IMR-90 (cell line): ENCODE results near the gene IL22RA2. TPM values are rescaled to one million over a fixed set of nuclear protein-coding genes. Genes with fewer than 3 reads are reported as not detected.

Source experiments
- ATAC-seq: fragments of 200-7000 bp; cut with Tn5 transposase; 2 replicates; pipeline ENCODE4 v1.9.1; 2020; ENCODE audit warnings: low read depth, mild to moderate bottlenecking, moderate library complexity
- BruUV-seq: library from RNA; stranded (reverse); fragments of 400-500 nt; replicated peaks from 2 replicates; lab custom pipeline; 2021; lab: Mats Ljungman, UMichigan
- CTCF ChIA-PET: fragments of 300-600 bp; formaldehyde crosslinking; extraction: SDS; loops from one replicate; lab custom pipeline; 2021; ENCODE audit warnings: antibody characterized with exemption; lab: Yijun Ruan, JAX
- POLR2A ChIA-PET: fragments of 300-600 bp; sonication (Branson Sonifier 250); formaldehyde crosslinking; loops from one replicate; lab custom pipeline; 2022; ENCODE audit warnings: antibody characterized with exemption; ENCODE audit not compliant: unreplicated experiment; lab: Charles Lee
- DNase-seq: peaks from one replicate; pipeline ENCODE4 v3.0.0; 2013
- H2AFZ ChIP-seq: replicated peaks from 2 replicates; pipeline ENCODE3; 2013; ENCODE audit warnings: low read length, mild to moderate bottlenecking; ENCODE audit not compliant: poor library complexity
- H2AK5ac ChIP-seq: 2 replicates; pipeline ENCODE4 v1.6.1; 2013; ENCODE audit warnings: low read depth, low read length, inconsistent platforms
- H2AK9ac ChIP-seq: replicated peaks from 2 replicates; pipeline ENCODE3; 2013; ENCODE audit warnings: mild to moderate bottlenecking, low read depth, low read length, moderate library complexity; ENCODE audit not compliant: poor library complexity
- H2BK120ac ChIP-seq: 2 replicates; pipeline ENCODE4 v1.6.1; 2013; ENCODE audit warnings: low read depth, low read length, inconsistent platforms
- H2BK15ac ChIP-seq: 3 replicates; pipeline ENCODE4 v1.6.1; 2013; ENCODE audit warnings: low read depth, low read length, inconsistent platforms
- H2BK20ac ChIP-seq: 2 replicates; pipeline ENCODE4 v1.6.1; 2013; ENCODE audit warnings: low read depth, mild to moderate bottlenecking, inconsistent platforms, low read length, moderate library complexity
- H2BK5ac ChIP-seq: 2 replicates; pipeline ENCODE4 v1.6.1; 2013; ENCODE audit warnings: mild to moderate bottlenecking, low read depth, low read length, inconsistent platforms; ENCODE audit not compliant: poor library complexity, severe bottlenecking
- H3K14ac ChIP-seq: replicated peaks from 2 replicates; pipeline ENCODE4 v1.6.1; 2013; ENCODE audit warnings: low read depth, low read length, inconsistent platforms
- H3K18ac ChIP-seq: 2 replicates; pipeline ENCODE4 v1.6.1; 2013; ENCODE audit warnings: low read depth, low read length, control low read depth
- H3K23ac ChIP-seq: 2 replicates; pipeline ENCODE4 v1.6.1; 2013; ENCODE audit warnings: low read depth, low read length, inconsistent platforms
- H3K27ac ChIP-seq: 2 replicates; pipeline ENCODE4 v1.5.1; 2013; ENCODE audit warnings: mild to moderate bottlenecking, control low read depth, low read length; ENCODE audit not compliant: insufficient read depth
- H3K27me3 ChIP-seq: 2 replicates; pipeline ENCODE4 v1.6.1; 2013; ENCODE audit warnings: low read length; ENCODE audit not compliant: control insufficient read depth, insufficient read depth
- H3K36me3 ChIP-seq: 2 replicates; pipeline ENCODE4 v1.6.1; 2013; ENCODE audit warnings: low read length, mixed read lengths; ENCODE audit not compliant: control insufficient read depth, insufficient read depth
- H3K4ac ChIP-seq: 2 replicates; pipeline ENCODE4 v1.6.1; 2013; ENCODE audit warnings: low read depth, low read length, inconsistent platforms
- H3K4me1 ChIP-seq: 2 replicates; pipeline ENCODE4 v1.6.1; 2013; ENCODE audit warnings: low read length, mixed read lengths; ENCODE audit not compliant: control insufficient read depth, insufficient read depth
- H3K4me2 ChIP-seq: 2 replicates; pipeline ENCODE4 v1.6.1; 2013; ENCODE audit warnings: low read depth, mild to moderate bottlenecking, control low read depth, low read length, moderate library complexity
- H3K4me3 ChIP-seq: 2 replicates; pipeline ENCODE4 v1.5.1; 2013; ENCODE audit warnings: low read depth, mild to moderate bottlenecking, control low read depth, low read length, moderate library complexity; ENCODE audit not compliant: insufficient read depth
- H3K56ac ChIP-seq: 2 replicates; pipeline ENCODE4 v1.6.1; 2013; ENCODE audit warnings: low read length, inconsistent platforms; ENCODE audit not compliant: insufficient read depth; ENCODE audit errors: extremely low read depth
- H3K79me1 ChIP-seq, 2 experiments: 2 replicates each; pipeline ENCODE4 v1.6.1; 2013; ENCODE audit warnings: low read length in 2 of 2, inconsistent platforms in 1 of 2, low read depth in 1 of 2
- H3K9ac ChIP-seq: 2 replicates; pipeline ENCODE4 v1.6.1; 2013; ENCODE audit warnings: low read depth, low read length, control low read depth
- H3K9me1 ChIP-seq: 2 replicates; pipeline ENCODE4 v1.6.1; 2013; ENCODE audit warnings: low read length, inconsistent platforms; ENCODE audit not compliant: insufficient read depth
- H3K9me3 ChIP-seq: 2 replicates; pipeline ENCODE4 v1.6.1; 2013; ENCODE audit warnings: low read length; ENCODE audit not compliant: control insufficient read depth, insufficient read depth
- H4K20me1 ChIP-seq: 2 replicates; pipeline ENCODE4 v1.6.1; 2013; ENCODE audit warnings: low read length, inconsistent platforms; ENCODE audit not compliant: insufficient read depth
- H4K5ac ChIP-seq: 2 replicates; pipeline ENCODE4 v1.6.1; 2013; ENCODE audit warnings: mild to moderate bottlenecking, low read depth, low read length, control low read depth
- H4K8ac ChIP-seq, 2 experiments: 2 replicates each; pipeline ENCODE4 v1.6.1; 2013; ENCODE audit warnings: low read depth in 2 of 2, low read length in 2 of 2, control low read depth in 1 of 2, inconsistent platforms in 1 of 2
- H4K91ac ChIP-seq: 2 replicates; pipeline ENCODE4 v1.6.1; 2013; ENCODE audit warnings: low read depth, low read length, inconsistent platforms; ENCODE audit not compliant: insufficient read depth
- BHLHE40 ChIP-seq: fragments of 150-350 bp; IDR thresholded peaks from 2 replicates; pipeline ENCODE4 v1.6.1; 2016; ENCODE audit warnings: mild to moderate bottlenecking, low read depth, low read length
- CEBPB ChIP-seq: IDR thresholded peaks from 2 replicates; pipeline ENCODE4 v1.6.1; 2012; ENCODE audit warnings: low read depth, low read length, improper control_type of control experiment
- CHD1 ChIP-seq: IDR thresholded peaks from 2 replicates; pipeline ENCODE4 v1.6.1; 2012; ENCODE audit warnings: low read depth, low read length, improper control_type of control experiment
- CTCF ChIP-seq: conservative IDR thresholded peaks from 2 replicates; pipeline ENCODE4 v1.5.1; 2012; ENCODE audit warnings: mild to moderate bottlenecking, low read depth, low read length, improper control_type of control experiment
- ELK1 ChIP-seq: fragments of 150-350 bp; IDR thresholded peaks from 2 replicates; pipeline ENCODE4 v1.6.1; 2016; ENCODE audit warnings: low read depth, mild to moderate bottlenecking, low read length, moderate library complexity, borderline replicate concordance
- FOS ChIP-seq: fragments of 150-350 bp; IDR thresholded peaks from 2 replicates; pipeline ENCODE4 v1.6.1; 2016; ENCODE audit warnings: low read depth, low read length
- MAFK ChIP-seq: IDR thresholded peaks from 2 replicates; pipeline ENCODE4 v1.6.1; 2012; ENCODE audit warnings: low read depth, low read length, improper control_type of control experiment
- MAZ ChIP-seq: IDR thresholded peaks from 2 replicates; pipeline ENCODE4 v1.6.1; 2012; ENCODE audit warnings: low read depth, mild to moderate bottlenecking, low read length, improper control_type of control experiment, moderate library complexity, borderline replicate concordance
- MXI1 ChIP-seq: IDR thresholded peaks from 2 replicates; pipeline ENCODE4 v1.6.1; 2012; ENCODE audit warnings: low read depth, mild to moderate bottlenecking, low read length, moderate library complexity, borderline replicate concordance
- NFE2L2 ChIP-seq: fragments of 150-350 bp; IDR thresholded peaks from 2 replicates; pipeline ENCODE4 v1.6.1; 2016; ENCODE audit warnings: low read depth, mild to moderate bottlenecking, low read length
- POLR2A ChIP-seq: IDR thresholded peaks from 2 replicates; pipeline ENCODE4 v1.6.1; 2012; ENCODE audit warnings: mild to moderate bottlenecking, low read depth, low read length
- RAD21 ChIP-seq: IDR thresholded peaks from 2 replicates; pipeline ENCODE4 v1.6.1; 2012; ENCODE audit warnings: low read length, improper control_type of control experiment
- RCOR1 ChIP-seq: IDR thresholded peaks from 2 replicates; pipeline ENCODE4 v1.6.1; 2012; ENCODE audit warnings: mild to moderate bottlenecking, low read length, improper control_type of control experiment; ENCODE audit not compliant: insufficient replicate concordance
- RFX5 ChIP-seq: IDR thresholded peaks from 2 replicates; pipeline ENCODE4 v1.8.0; 2012; ENCODE audit warnings: low read depth, mild to moderate bottlenecking, low read length, moderate library complexity
- SMC3 ChIP-seq: fragments of 150-350 bp; IDR thresholded peaks from 2 replicates; pipeline ENCODE4 v1.6.1; 2016; ENCODE audit warnings: low read depth, mild to moderate bottlenecking, antibody characterized with exemption, low read length, moderate library complexity
- USF2 ChIP-seq: fragments of 150-350 bp; IDR thresholded peaks from 2 replicates; pipeline ENCODE4 v1.6.1; 2017; ENCODE audit warnings: mild to moderate bottlenecking, antibody characterized with exemption, low read length, low read depth
- WGBS, 2 experiments: methylation state at CpG; one replicate each; pipeline versions ENCODE4 v1.1.5 to v1.1.7; 2013; ENCODE audit warnings: missing lambda C conversion rate in 2 of 2; ENCODE audit not compliant: insufficient read length in 1 of 2; ENCODE audit errors: extremely low coverage in 2 of 2; 5-methylcytosine and 5-hydroxymethylcytosine counted together
- dilution Hi-C: fragments of 300-500 bp; cut with HindIII; formaldehyde crosslinking; loops from one replicate; pipeline ENCODE4 v1.14.3; 2018; ENCODE audit warnings: low sequenced_read_pairs; ENCODE audit not compliant: unreplicated experiment
- in situ Hi-C: fragments of 300-500 bp; cut with MboI; formaldehyde crosslinking; loops from 3 replicates; pipeline ENCODE4 v1.14.3; 2019; ENCODE audit warnings: low sequenced_read_pairs, inconsistent platforms, mixed read lengths
- intact Hi-C: fragments of 100-400 bp; cut with micrococcal nuclease; formaldehyde crosslinking; loops from 2 replicates; pipeline ENCODE4 v1.10.0; 2022
- polyA plus RNA-seq, 3 experiments: library from polyadenylated mRNA; depleted of rRNA; stranded (reverse); fragments of >200 nt; gene quantifications; 2 replicates each; pipeline ENCODE4 v1.2.3, GENCODE V29; 2012; ENCODE audit warnings: low replicate concordance in 1 of 3
- total RNA-seq: library from RNA; depleted of rRNA; stranded (reverse); fragments of >200 nt; gene quantifications from 2 replicates; pipeline ENCODE4 v1.2.3, GENCODE V29; 2012

IL22RA2 gene
- total and polyA plus RNA-seq, 2 of the 4 experiments (the other 2 are of a cell fraction), result not detected

GRCh38 chr6:137222381-137222780, 48.9 kb upstream of the IL22RA2 start:
- H3K56ac ChIP-seq, result no peak overlapping the region
- no peak overlapping the region for H3K18ac ChIP-seq
- H3K9ac ChIP-seq, result no peak overlapping the region
- H4K20me1 ChIP-seq, result peaks cover 10% of the 10 kb centered on the region
- H3K9me1 ChIP-seq, result peaks cover 7% of the 10 kb centered on the region
- H2AK5ac ChIP-seq, result no peak overlapping the region
- no peaks in the 10 kb centered on the region for H3K9me3 ChIP-seq
- no peak overlapping the region for H3K4me2 ChIP-seq
- in situ Hi-C loops (no loop called here), intact Hi-C loops (no loop called here), dilution Hi-C loops (no loop called here)
- ATAC-seq (no peak), DNase-seq (no peak)
- H3K4me3 ChIP-seq, result no peak overlapping the region
- H4K8ac ChIP-seq, result no peak overlapping the region
- no CpG with 5 or more reads among the region's 3 CpGs for WGBS, 2 experiments
- ChIA-PET POLR2A (no interaction called here), CTCF (no interaction called here)
- H2BK20ac ChIP-seq, result no peak overlapping the region
- H2AK9ac ChIP-seq, result no peak overlapping the region
- TF ChIP-seq FOS (no peak), RAD21 (no peak), CHD1 (no peak), MAZ (no peak), SMC3 (no peak), MAFK (no peak), CEBPB (no peak), USF2 (no peak), RCOR1 (no peak), RFX5 (no peak), MXI1 (no peak), CTCF (no peak), POLR2A (no peak), BHLHE40 (no peak), NFE2L2 (no peak), ELK1 (no peak)
- H4K91ac ChIP-seq, result no peak overlapping the region
- peaks cover 2% of the 10 kb centered on the region; the same call in 1 of the 2 replicates for H3K27me3 ChIP-seq
- no peak overlapping the region for H3K23ac ChIP-seq
- no peak overlapping the region for H2BK5ac ChIP-seq
- H3K27ac ChIP-seq, result no peak overlapping the region
- H2BK15ac ChIP-seq, result no peak overlapping the region
- H4K5ac ChIP-seq, result no peak overlapping the region
- no peak overlapping the region for H2BK120ac ChIP-seq
- H3K36me3 ChIP-seq, result no peaks in the 10 kb centered on the region
- no peak overlapping the region for H2AFZ ChIP-seq
- peaks cover under 1% of the 10 kb centered on the region for H3K4me1 ChIP-seq
- H3K14ac ChIP-seq, result no peak overlapping the region
- BruUV-seq, result no TSS peak
- peaks cover 13 to 15% of the 10 kb centered on the region in 2 experiments; a peak in 3 of 4 replicates for H3K79me1 ChIP-seq
- no peak overlapping the region for H3K4ac ChIP-seq
